HG03196 (cell line): ENCODE data around the gene ZNF398.
A peak's percentile ranks its signal among the peaks of the same experiment; 100 is the strongest.

Source experiments
- ATAC-seq: cut with Tn5 transposase; IDR thresholded peaks from one replicate; pipeline ENCODE4 v1.9.1; 2021; ENCODE audit not compliant: unreplicated experiment

The ZNF398 gene

GRCh38 chr7:149147752-149148653 lies 750 bp downstream of the ZNF398 start:
- ATAC-seq, result peak; percentile 29

GRCh38 chr7:149150981-149151380 lies 3.7 kb downstream of the ZNF398 start:
- ATAC-seq, result no peak

GRCh38 chr7:149153346-149153745 lies 6.1 kb downstream of the ZNF398 start:
- no peak for ATAC-seq

DNA sequence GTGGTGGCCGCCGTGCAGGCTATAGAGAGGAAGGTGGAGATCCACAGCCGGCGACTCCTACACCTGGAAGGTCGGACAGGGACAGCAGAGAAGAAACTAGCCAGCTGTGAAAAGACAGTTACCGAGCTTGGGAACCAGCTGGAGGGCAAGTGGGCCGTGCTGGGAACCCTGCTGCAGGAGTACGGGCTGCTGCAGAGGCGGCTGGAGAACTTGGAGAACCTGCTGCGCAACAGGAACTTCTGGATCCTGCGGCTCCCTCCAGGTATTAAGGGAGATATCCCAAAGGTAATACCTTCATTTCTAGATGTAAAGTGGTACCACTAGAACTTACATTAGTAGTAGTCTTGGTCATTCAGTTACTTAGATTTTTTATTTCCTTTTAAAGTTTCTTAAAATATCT lies 6.8 kb downstream of the ZNF398 start:
- ATAC-seq, result no peak

DNA sequence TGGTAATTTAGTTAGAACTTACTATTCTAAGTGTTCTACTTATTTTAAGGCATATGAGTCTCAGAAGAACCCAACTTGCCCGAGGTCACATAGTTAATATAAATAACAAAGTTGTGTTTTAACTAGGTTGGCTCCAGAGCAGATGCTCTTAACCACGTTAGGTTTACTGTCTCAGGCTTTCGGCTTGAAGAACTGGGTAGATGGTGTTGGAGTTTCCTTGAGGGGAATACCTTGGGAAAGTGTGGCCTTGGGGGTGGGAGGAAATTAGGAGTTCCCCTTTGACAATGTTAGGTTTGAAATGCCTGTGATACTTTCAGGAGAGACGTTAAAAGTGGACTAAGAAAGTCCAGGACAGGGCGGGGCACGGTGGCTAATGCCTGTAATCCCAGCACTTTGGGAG lies 9.6 kb downstream of the ZNF398 start:
- ATAC-seq, result no peak

DNA sequence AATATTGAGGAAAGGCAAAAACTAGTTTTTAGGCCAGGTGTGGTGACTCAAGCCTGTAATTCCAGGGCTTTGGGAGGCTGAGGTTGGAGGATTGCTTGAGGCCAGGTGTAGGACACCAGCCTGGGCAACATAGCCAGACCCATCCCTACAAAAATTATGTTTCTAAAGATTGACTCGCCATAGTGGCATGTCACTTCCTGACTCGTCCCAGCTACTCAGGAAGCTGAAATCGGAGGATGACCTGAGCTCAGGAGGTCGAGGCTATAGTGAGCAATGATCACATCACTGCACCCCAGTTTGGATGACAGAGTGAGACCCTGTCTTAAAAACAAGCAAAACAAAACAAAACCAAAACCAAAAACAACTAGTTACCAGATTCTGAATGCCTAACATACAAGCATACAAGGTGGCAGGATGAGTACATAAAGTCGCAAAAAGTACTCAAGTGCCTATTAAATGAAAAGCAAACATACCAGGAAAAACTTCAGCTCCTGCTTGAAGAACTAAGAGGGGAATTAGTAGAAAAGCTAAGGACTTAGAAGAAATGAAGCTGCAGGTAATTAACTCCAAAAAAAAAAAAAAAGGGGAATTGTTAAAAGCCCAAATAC lies 14.1 kb downstream of the ZNF398 start:
- ATAC-seq, result no peak

GRCh38 chr7:149166142-149166541 lies 18.9 kb downstream of the ZNF398 start:
- ATAC-seq, result no peak

GRCh38 chr7:149166630-149167352 lies 19.5 kb downstream of the ZNF398 start:
- no peak for ATAC-seq

GRCh38 chr7:149171892-149172533 lies 24.8 kb downstream of the ZNF398 start:
- ATAC-seq, result no peak

DNA sequence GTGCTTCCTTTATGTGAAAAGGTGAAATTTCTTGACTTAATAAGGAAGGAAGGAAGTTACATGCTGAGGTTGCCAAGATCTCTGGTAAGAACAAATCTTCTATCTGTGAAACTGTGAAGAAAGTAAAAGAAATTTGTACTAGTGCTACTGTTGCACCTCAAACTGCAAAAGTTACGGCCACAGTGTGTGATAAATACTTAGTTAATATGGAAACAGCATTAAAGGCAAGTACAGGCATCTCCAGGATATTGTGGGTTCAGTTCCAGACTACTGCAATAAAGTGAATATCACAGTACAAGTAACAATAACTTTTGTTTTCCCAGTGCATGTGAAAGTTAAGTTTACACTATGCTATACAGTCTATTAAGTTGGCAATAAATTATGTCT lies 25.3 kb downstream of the ZNF398 start:
- ATAC-seq, result no peak

GRCh38 chr7:149175150-149175549 lies 27.9 kb downstream of the ZNF398 start:
- ATAC-seq, result no peak

- no peak for ATAC-seq
Observed at GRCh38 chr7:149179241-149179640, 32.0 kb downstream of the ZNF398 start.

DNA sequence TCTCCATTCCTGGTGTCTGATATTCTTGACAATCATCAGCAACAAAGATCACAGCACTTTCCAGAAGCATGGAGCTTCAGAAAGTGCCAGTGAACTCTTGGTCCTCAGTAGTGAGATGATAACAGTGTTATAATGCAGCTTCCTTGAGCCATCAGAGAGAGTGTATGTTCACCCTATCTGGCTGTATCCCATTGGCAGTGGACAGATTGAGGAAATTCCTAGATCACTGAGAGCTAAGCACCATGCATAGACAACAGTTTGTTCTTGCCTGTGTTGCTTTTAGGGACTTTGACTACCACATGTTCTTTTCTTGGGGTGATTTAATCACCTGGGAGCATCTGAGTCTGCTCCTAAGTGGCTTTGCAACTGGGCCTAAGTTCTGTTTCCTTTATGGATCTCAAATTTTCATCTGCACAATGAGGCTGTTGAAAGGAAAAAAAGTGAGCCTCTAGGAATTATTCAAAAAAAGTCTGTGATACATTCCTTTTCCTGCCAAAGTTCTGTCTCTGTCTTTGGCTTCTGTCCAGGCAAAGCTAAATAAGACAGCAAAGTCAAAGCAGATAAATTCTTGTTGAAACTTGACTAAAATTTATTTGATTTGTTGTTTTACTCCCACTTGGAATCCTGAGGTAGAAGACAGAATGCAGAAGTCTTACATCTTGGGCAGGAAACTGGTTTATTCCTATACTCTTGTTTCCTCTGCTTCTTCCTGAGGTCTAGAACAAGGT lies 33.6 kb downstream of the ZNF398 start:
- ATAC-seq, result no peak

DNA sequence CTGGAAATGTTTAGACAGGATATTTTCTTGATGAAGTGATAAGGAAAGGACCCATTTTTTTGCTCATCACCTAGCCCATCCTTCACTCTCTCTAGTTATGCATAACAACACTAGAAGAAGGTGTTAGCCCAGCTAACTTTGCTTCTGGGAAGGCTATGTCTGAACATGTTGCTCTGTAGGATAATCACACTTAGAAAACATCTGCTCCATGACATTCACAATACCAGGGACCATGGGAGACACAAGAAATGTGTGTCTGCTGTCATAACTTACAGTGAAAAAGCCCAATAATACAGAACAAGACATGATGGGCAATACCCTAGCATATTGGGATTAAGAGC lies 34.2 kb downstream of the ZNF398 start:
- no peak for ATAC-seq

GRCh38 chr7:149184274-149184673 lies 37.0 kb downstream of the ZNF398 start:
- no peak for ATAC-seq

DNA sequence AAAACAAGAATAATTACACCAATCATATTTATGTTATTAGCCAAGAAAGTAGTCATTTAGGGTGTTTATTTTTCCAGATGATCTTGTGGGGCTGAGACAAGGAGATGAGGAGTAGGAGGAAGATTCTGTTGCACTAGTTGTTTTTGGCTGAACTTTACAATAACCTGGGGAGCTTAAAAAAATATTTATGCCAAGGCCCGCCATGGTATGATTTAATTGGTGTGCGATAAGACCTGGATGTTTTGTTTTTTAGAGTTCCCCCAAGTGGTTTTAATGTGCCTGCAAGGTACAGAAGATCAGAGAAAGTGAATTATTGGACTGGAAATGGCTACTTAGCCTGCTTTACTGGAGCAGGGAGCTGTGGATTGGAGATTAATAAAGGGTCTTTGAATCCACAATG lies 41.0 kb downstream of the ZNF398 start:
- ATAC-seq, result no peak

GRCh38 chr7:149188637-149189259 lies 41.5 kb downstream of the ZNF398 start:
- ATAC-seq, result no peak

- no peak for ATAC-seq
Observed at GRCh38 chr7:149191851-149192250, 44.6 kb downstream of the ZNF398 start.

- ATAC-seq, result no peak
Observed at GRCh38 chr7:149194799-149195179, 47.5 kb downstream of the ZNF398 start.
